Renal cortical epithelial cell (primary cell): Measurements from ENCODE around the gene BCOR. TPM values are rescaled to one million over a fixed set of nuclear protein-coding genes. Genes with fewer than 3 reads are reported as not detected.

ENCODE experiments used
- DNase-seq: peaks from one replicate; pipeline ENCODE4 v3.0.0-alpha.2; 2011; ENCODE audit warnings: low read depth
- total RNA-seq: library from RNA; depleted of rRNA; stranded (reverse); fragments of >200 nt; gene quantifications from 2 replicates; pipeline ENCODE4 v1.2.3, GENCODE V29; 2014

BCOR gene
- total RNA-seq, 1 donor from 2014 or later = 39.4 TPM

DNA sequence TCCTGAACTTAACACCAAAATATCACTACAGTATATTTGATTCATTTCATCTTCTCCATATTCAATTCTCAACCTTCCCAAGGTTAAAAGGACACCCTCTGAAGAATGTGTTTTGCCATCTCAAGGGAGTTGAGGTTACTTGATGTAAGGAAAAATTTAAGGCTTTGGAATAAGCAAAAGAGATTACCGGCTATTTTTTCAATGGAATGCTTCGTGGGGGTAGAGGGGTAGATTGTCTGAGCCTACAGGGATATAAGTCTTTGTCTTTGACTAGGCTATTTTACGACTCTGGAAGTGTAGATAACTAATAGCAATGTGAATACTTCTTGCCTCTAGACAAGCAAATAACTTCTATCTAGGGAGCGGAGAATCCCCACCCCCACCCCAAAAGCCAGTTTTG, 78.2 kb downstream of the BCOR start:
- DNase-seq = no peak

DNA sequence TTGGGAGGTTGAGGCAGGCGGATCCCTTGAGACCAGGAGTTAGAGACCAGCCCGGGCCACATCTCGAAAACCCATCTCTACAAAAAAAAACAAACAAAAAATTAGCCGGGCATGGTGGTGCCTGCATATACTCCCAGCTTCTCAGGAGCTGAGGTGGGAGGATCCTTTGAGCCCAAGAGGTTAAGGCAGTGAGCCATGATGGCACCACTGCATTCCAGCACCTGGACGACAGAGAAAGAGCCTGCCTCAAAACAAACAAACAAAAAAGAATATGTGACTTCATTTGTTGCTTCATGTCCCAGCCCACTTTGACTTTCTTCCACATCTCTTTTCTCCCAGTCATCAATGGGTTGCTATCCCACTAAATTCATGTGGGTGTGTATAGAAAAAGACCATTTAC, 79.7 kb downstream of the BCOR start:
- DNase-seq = no peak

- no peak for DNase-seq
Observed at GRCh38 chrX:40016749-40017148, 81.0 kb downstream of the BCOR start.

DNA sequence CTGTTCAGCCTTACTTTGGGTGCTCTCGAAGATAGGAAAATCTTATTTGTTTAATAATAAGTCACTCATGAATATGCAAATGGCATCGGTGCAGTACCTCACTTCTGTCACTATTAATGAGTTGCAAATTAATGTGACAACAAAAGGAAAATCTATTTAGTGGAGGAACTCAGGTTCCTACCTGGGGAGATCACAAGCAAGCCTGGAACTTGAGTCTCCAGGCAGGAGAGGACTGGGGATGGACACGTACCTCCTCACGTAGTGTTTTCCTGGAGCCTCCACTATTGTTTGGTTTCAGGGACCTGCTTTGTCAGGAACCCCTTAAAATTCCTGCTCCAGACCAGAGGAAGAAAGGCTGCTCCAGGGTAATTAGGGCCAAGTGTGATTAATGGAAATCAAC, 82.1 kb downstream of the BCOR start:
- DNase-seq = no peak

DNA sequence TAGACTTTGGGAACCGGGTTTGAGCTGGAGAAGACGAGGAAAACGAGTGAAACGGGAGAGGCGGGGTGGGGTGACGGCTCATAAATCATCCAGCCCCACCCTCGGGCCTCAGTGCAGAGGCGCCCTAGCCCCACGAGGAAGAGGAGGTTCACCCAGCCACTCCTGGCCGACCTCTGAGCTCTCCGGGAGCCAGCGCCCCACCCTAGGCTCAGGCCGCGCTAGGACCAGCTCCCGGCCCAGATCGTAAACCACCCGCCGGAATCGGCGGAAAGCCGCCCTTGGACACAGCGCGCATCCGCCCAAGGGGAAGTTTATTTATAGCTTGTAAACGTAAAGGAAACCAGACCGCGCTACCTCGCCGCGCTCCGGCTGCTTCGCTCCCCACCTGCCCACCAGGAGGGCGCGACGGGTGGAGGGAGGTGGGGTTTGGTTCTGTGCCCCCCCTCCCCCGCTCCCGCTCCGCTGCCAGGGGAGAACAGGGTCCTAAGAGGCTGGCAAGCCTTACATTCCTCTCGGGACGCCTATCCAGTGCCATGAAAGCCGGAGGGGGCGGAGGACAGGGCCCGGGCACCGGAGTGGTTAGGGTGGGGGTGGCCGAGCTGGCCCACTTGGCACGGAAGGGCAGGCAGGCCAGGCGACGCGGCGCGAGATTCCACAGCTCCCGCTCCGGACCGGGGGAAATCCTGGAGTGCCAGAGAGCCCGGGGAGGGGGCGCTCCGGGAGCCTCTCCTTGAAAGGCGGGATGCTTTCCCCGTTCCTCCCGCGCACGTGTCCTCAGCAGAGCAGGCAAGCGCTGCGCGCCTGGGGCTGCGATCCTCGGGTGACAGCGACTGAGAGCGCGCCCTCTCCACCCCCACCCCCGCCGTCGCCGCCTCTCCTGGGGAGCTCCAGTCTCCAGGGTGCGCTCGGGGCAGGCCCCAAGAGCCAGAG, 84.2 kb downstream of the BCOR start:
- DNase-seq = peak; percentile 5

- peak; percentile 23 for DNase-seq
Observed at GRCh38 chrX:40012868-40013265, 84.9 kb downstream of the BCOR start.

DNA sequence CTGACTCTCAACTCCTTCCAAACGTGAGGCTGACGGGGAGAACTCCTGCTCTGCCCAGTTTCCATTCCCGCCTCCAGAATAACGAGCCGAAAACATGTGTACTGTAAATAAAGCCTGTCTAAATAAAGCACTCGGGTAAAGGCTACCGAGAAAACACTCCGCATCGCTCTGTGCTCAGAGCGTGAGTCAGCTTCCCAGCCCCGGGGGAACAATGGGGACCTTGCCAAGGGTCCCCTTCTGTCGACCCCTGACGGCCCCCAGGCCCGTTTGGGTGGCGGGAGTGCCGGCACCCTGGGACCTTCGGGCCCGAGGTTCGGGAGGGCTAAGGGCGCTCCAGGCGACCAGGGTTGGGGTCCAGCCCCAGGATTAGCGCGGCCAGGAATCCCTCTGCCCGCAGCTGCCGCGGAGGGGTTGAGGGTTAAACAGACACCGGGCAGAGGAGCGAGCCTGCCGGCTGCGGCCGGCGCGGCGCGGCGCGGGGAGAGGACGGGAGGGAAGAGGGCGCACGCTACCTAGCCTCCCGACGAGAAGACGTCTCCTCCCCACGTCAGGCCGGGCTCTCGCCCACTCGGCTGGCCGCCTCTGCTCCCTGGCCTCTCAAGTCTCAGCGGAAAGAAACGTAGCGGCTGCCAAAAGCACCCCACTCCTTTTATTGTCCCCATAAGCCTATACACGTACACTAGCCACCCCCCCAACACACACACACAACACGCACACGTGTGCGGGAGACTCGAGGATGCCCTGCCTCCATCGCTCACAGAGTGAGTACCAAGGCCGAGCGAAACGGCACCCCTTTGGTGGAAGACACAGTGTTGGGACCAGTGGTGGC, 85.5 kb downstream of the BCOR start:
- DNase-seq = peak; percentile 51

- no peak for DNase-seq
Observed at GRCh38 chrX:40011322-40012038, 86.3 kb downstream of the BCOR start.

DNA sequence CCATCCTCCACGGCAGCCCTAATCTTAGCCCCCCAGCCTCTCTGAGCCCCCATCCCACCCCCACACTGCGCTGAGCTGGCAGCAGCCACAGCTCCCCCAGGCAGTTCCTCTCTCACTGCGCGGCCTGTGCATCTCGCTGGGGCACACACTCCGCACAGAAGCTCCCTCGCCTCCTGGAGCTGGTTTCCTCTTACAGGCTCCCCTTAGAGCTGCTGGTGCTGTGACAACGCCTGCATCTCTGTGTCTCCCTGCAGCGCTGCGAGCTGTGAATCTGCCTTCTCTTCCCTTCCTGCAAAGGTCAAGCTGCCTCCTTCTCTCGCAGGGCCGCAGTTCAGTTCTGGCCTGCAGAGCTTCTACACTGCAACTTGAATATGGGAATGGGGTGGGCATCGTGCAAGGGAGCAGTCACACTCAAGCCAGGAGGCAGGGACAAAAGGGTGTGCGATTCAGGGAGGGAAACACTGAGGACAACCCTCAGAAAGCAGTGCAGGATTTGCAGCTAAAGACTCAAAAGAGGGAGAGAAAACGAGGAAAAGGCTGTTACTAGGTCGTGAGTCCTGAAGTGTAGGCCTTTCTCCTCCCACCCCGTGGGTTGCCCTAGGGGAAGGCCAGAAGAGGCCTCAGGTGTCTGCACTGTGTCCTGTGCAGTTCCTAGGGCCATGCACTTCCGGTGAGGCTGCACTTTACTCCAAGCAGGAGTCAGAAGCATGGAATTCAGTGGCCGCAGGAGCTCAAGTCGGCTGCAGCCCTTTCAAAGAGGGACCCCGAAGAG, 87.0 kb downstream of the BCOR start:
- DNase-seq = no peak

DNA sequence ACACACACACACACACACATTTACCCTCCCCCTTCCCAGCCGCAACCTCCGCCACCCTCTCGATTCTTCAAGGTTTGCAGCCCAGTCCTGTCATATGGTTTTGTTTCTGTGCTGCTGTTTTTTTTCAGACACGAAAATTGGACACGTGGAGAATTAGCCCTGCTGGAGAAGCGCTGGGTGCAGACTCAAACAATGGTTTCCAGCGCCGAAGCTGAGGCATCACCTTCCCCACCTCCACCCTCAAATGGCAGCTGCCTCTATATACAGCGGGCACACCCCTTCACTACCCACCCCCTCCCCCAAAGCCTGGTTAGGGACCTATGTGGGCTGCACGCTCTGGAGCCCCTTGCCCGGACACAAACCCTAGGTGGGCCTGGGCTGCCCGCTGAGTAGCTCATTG, 87.9 kb downstream of the BCOR start:
- DNase-seq = no peak

- no peak for DNase-seq
Observed at GRCh38 chrX:40009462-40009851, 88.3 kb downstream of the BCOR start.

GRCh38 chrX:40008791-40009461, 88.8 kb downstream of the BCOR start:
- DNase-seq = no peak

DNA sequence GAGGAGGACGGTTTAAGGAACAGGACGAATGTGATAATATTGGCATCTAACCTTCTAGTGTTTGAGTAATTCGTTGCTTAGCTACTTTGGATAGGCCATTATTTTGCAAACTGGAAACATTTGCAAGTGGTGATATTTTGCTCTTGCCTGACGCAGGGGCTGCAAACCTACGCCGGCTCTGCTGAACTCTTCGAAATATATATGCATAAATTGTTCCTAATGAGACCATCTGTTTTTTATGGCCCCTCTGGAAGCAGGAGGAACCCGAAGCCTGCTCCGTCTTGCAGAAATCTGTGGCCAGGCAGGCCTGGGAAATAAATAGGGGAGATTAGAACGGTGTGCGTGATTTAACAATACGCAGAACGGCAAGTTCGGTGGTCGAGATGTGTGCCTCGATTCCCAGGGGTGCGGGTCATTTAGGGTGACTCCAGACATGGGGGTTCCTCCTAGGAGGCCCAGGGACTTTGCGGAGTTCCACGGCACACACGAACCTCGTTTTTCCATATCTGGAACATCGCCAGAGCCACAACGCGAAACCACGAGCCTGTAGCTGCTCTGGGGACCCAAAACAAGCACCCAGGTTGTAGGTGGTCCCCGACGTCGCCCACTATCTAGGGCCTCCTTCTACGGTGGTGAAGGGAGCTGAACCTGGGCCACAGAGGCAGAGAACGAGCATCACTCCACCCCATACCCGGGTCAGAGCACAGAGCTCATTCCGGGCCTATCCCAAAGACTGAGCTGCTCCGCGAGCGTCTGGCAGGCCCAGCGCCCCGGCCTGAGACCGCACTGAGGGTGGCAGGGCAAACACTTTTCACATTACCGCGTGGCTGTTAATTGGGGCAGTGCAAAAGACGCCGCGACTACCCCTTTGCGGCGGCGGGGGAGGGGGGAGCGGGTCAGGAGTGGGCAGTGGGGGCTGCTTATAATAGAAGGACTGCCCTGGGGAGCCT, 89.7 kb downstream of the BCOR start:
- DNase-seq = no peak

- DNase-seq = no peak
Observed at GRCh38 chrX:40007131-40007755, 90.5 kb downstream of the BCOR start.

DNA sequence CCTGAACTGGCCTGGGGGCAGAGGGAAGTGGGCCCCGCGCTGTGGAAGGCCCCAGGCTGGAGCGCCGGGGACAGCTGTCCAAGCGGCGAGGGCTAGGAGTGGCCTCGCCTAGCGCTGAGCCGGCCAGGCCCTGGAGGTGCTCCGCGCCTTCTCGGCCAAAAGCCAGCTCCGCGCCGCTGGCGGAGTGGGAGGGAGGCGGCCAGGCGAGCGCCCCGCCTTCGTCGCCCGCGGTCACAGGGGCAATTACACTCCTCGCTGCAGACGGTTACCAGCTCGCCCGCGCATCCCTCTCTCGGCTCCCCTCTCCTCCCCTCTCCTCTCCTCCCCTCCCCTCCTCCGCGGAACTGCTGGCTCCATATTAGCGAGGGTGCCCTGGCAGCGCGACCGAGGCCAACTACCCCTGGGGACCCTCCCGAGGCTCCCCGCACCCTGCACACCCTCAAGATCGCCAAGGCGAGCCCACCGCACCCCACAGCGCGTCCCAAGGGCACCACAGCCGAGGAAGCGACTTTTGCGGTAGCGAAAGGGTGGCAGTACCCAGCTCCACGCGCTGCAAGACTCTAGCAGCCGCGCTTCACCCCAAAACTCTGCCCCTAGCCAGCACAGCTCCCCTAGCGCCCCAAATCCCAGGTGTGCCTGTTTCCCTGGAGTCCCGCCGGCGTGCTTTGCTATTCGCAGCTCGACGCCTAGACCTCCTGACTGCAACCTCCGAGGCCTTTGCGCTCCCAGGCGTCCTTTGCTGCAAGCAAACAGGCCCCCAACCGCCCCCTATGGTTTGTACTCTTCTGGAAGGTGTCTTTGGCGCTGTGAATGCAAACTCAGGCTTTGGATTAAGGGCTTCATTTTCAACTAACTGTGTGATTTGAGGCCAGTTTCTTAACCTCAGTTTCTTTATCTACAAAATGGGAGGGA, 91.4 kb downstream of the BCOR start:
- DNase-seq = no peak

DNA sequence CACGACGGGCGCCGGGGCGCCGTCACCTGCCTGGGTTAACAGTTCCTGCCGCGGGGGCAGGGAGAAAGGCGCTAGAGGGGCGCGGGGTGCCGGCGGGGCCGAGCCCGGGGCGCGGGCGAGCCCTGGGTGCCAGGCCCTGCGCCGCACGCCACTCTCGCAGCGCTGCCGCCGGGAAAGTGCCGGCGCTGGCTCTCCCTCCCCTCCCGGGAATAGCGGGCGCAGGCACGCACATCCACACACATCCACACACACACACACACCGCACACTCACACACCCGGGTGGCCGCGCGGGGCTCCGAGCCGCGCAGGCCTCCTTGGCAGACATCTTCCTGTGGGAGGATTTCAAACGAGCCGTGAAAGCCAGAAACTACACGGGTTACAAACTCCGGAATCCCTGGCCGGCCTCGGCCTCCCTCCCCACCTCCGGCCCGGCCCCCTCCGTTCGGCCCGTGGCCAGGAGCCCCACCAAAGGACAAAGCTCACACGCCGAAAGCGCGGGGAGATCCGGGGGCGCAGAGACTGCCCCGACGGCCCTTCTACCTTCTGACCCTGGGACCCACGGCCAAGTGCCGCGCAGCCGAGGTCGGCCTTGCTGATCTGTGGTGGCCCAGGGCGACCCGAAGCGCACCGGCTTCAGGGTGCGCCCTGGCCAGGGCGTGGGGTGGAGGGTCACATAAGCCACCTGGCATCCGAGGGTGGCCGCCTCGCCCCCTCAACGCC, 92.3 kb downstream of the BCOR start:
- DNase-seq = no peak

DNA sequence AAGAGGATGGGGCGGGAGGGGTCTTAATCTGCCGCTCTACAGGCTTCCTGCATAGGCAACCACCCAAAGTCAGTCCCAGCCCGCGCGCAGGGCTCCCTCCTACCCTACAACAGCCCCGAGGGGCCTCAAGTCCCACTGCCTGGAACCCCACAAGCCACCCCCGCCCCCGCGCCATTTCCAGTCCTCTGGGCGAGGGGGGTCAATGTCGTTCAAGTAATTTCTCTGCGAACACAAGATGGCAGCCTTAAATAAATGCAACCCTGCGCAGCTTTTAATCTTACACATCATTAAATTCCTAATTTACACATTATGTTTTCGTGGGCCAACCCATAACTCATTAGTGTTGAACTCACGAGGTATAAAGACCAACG, 92.9 kb downstream of the BCOR start:
- no peak for DNase-seq

GRCh38 chrX:40004246-40004535, 93.6 kb downstream of the BCOR start:
- DNase-seq = no peak
